SK-N-SH (cell line): ENCODE data around the gene PPP6R2. TPM values are rescaled to one million over a fixed set of nuclear protein-coding genes. Genes with fewer than 3 reads are reported as not detected.
A peak's percentile ranks its signal among the peaks of the same experiment; 100 is the strongest.

Source experiments
- CTCF ChIA-PET: fragments of 300-600, 350-600 bp; formaldehyde crosslinking; extraction: SDS; loops from one replicate; lab custom pipeline; 2021; lab: Yijun Ruan, JAX
- POLR2A ChIA-PET: fragments of 350-600 bp; sonication (Branson Sonifier 250); formaldehyde crosslinking; extraction: SDS; loops from one replicate; lab custom pipeline; 2020; ENCODE audit warnings: antibody characterized with exemption, inconsistent platforms; lab: Yijun Ruan, JAX
- DNase-seq: peaks from one replicate; pipeline ENCODE4 v3.0.0; 2012
- H2AFZ ChIP-seq: fragments of 200-600 bp; sonication (generic); 2 replicates; pipeline ENCODE4 v1.8.1; 2016; ENCODE audit warnings: antibody characterized with exemption, mild to moderate bottlenecking, low read depth
- H3F3A ChIP-seq: fragments of 200-600 bp; sonication (generic); replicated peaks from 2 replicates; pipeline ENCODE3; 2016; ENCODE audit warnings: antibody characterized with exemption, mild to moderate bottlenecking; ENCODE audit not compliant: insufficient read depth
- H3K27ac ChIP-seq, 2 experiments: fragments of 200-500 bp in 1 of 2; fragments of 200-600 bp in 1 of 2; sonication (Bioruptor generic) in 1 of 2; sonication (generic), shearing (Covaris generic) in 1 of 2; 2 replicates each; pipeline versions ENCODE4 v1.5.1 to v1.6.1; 2014 to 2016; ENCODE audit warnings: low read depth in 2 of 2, inconsistent platforms in 1 of 2, low read length in 1 of 2, mild to moderate bottlenecking in 1 of 2, mixed read lengths in 1 of 2
- H3K27me3 ChIP-seq: fragments of 200-600 bp; sonication (generic), shearing (Covaris generic); 2 replicates; pipeline ENCODE4 v1.6.1; 2016; ENCODE audit warnings: mixed run types; ENCODE audit not compliant: insufficient read depth
- H3K36me3 ChIP-seq, 2 experiments: fragments of 200-500 bp in 1 of 2; fragments of 200-600 bp in 1 of 2; sonication (Bioruptor generic) in 1 of 2; sonication (generic) in 1 of 2; replicated peaks in 1 of 2; 2 replicates each; pipeline versions ENCODE3 to v1.5.1; 2014 to 2016; ENCODE audit warnings: low read length in 1 of 2, mild to moderate bottlenecking in 1 of 2; ENCODE audit not compliant: insufficient read depth in 2 of 2, control insufficient read depth in 1 of 2
- H3K4me1 ChIP-seq, 2 experiments: fragments of 200-500 bp in 1 of 2; fragments of 200-600 bp in 1 of 2; sonication (Bioruptor generic) in 1 of 2; sonication (generic), shearing (Covaris generic) in 1 of 2; 2 replicates each; pipeline versions ENCODE4 v1.5.1 to v1.6.1; 2014 to 2016; ENCODE audit warnings: low read depth in 1 of 2, low read length in 1 of 2, mixed run types in 1 of 2; ENCODE audit not compliant: insufficient read depth in 2 of 2, control insufficient read depth in 1 of 2
- H3K4me2 ChIP-seq: fragments of 200-600 bp; sonication (generic), shearing (Covaris generic); 2 replicates; pipeline ENCODE4 v1.6.1; 2017; ENCODE audit warnings: mixed run types
- H3K4me3 ChIP-seq, 2 experiments: fragments of 200-500 bp in 1 of 2; fragments of 200-600 bp in 1 of 2; sonication (Bioruptor generic) in 1 of 2; sonication (generic), shearing (Covaris generic) in 1 of 2; 2 replicates each; pipeline versions ENCODE4 v1.5.1 to v1.8.1; 2014 to 2016; ENCODE audit warnings: low read depth in 2 of 2, inconsistent platforms in 1 of 2, low read length in 1 of 2, mild to moderate bottlenecking in 1 of 2, mixed read lengths in 1 of 2, moderate library complexity in 1 of 2
- H3K79me2 ChIP-seq: fragments of 200-600 bp; sonication (generic); 2 replicates; pipeline ENCODE4 v1.8.1; 2017; ENCODE audit warnings: mild to moderate bottlenecking; ENCODE audit not compliant: insufficient read depth
- H3K9ac ChIP-seq: fragments of 200-600 bp; sonication (generic); 2 replicates; pipeline ENCODE4 v1.6.1; 2017; ENCODE audit warnings: mixed run types
- H3K9me2 ChIP-seq: fragments of 200-600 bp; sonication (generic); 2 replicates; pipeline ENCODE4 v1.6.1; 2017; ENCODE audit warnings: mixed run types
- H3K9me3 ChIP-seq: fragments of 200-600 bp; sonication (generic); 2 replicates; pipeline ENCODE4 v1.6.1; 2017; ENCODE audit warnings: mixed run types, mild to moderate bottlenecking, moderate library complexity
- H4K20me1 ChIP-seq: fragments of 200-600 bp; sonication (generic); 2 replicates; pipeline ENCODE4 v1.6.1; 2017; ENCODE audit warnings: mild to moderate bottlenecking, mixed run types; ENCODE audit not compliant: insufficient read depth
- CHD2 ChIP-seq: fragments of 150-350 bp; IDR thresholded peaks from 2 replicates; pipeline ENCODE4 v1.6.1; 2018; ENCODE audit warnings: low read length; ENCODE audit not compliant: partially characterized antibody
- ELF1 ChIP-seq: IDR thresholded peaks from 2 replicates; pipeline ENCODE4 v1.4.0; 2012
- EP300 ChIP-seq, 2 experiments: IDR thresholded peaks; 2 replicates each; pipeline versions ENCODE4 v1.4.0 to v1.6.1; 2012; ENCODE audit warnings: borderline replicate concordance in 1 of 2, low read depth in 1 of 2, low read length in 1 of 2
- FOSL2 ChIP-seq: IDR thresholded peaks from 2 replicates; pipeline ENCODE4 v1.4.0; 2012; ENCODE audit warnings: low read depth, mild to moderate bottlenecking, moderate library complexity, borderline replicate concordance
- FOXM1 ChIP-seq: IDR thresholded peaks from 2 replicates; pipeline ENCODE4 v1.4.0; 2012; ENCODE audit warnings: low read depth, mild to moderate bottlenecking
- JUND ChIP-seq: IDR thresholded peaks from 2 replicates; pipeline ENCODE4 v1.4.0; 2012
- NRF1 ChIP-seq: IDR thresholded peaks from 2 replicates; pipeline ENCODE4 v1.6.1; 2012; ENCODE audit warnings: low read depth, mild to moderate bottlenecking, low read length
- PBX3 ChIP-seq: IDR thresholded peaks from 2 replicates; pipeline ENCODE4; 2012
- POLR2AphosphoS5 ChIP-seq: IDR thresholded peaks from 2 replicates; pipeline ENCODE4 v1.6.1; 2012; ENCODE audit warnings: low read depth, low read length
- RAD21 ChIP-seq: IDR thresholded peaks from 2 replicates; pipeline ENCODE4 v1.6.1; 2012; ENCODE audit warnings: mild to moderate bottlenecking, low read length
- RCOR1 ChIP-seq: fragments of 150-350 bp; IDR thresholded peaks from 2 replicates; pipeline ENCODE4 v1.6.1; 2017; ENCODE audit warnings: antibody characterized with exemption, low read length
- REST ChIP-seq: IDR thresholded peaks from 2 replicates; pipeline ENCODE4 v1.6.1; 2012; ENCODE audit warnings: mild to moderate bottlenecking, low read depth, low read length, moderate library complexity
- SIN3A ChIP-seq: IDR thresholded peaks from 2 replicates; pipeline ENCODE4 v1.6.1; 2012; ENCODE audit warnings: low read depth, mild to moderate bottlenecking, low read length, moderate library complexity, borderline replicate concordance
- TAF1 ChIP-seq: IDR thresholded peaks from 2 replicates; pipeline ENCODE4 v1.6.1; 2012; ENCODE audit warnings: low read depth, mild to moderate bottlenecking, low read length, moderate library complexity, borderline replicate concordance
- TCF12 ChIP-seq: IDR thresholded peaks from 2 replicates; pipeline ENCODE4 v1.4.0; 2012
- USF1 ChIP-seq: IDR thresholded peaks from 2 replicates; pipeline ENCODE4 v1.4.0; 2012; ENCODE audit warnings: low read depth, borderline replicate concordance
- WGBS: methylation state at CpG from one replicate; pipeline ENCODE4 v1.1.6; 2017; ENCODE audit warnings: low lambda C conversion rate; 5-methylcytosine and 5-hydroxymethylcytosine counted together
- polyA plus RNA-seq, 3 experiments: library from polyadenylated mRNA; depleted of rRNA; stranded (reverse); fragments of >200 nt; gene quantifications; 2 replicates each; pipeline ENCODE4 v1.2.3, GENCODE V29; 2012

The PPP6R2 gene
- polyA plus RNA-seq, 1 of the 3 experiments (the other 2 are of a cell fraction) = 45.7 TPM

- Histone ChIP-seq H3K9me2 (no peaks in the 10 kb centered on the region), H3K4me2 (no peak overlapping the region), H3K79me2 (no peaks in the 10 kb centered on the region), H3K4me3 (no peak overlapping the region), H3K4me1 (no peaks in the 10 kb centered on the region), H3K27me3 (no peaks in the 10 kb centered on the region), H4K20me1 (no peaks in the 10 kb centered on the region), H2AFZ (no peak overlapping the region), H3K9ac (no peak overlapping the region), H3K9me3 (no peaks in the 10 kb centered on the region), H3K27ac (no peak overlapping the region), H3K36me3 (no peaks in the 10 kb centered on the region), H3F3A (no peaks in the 10 kb centered on the region)
- no peak for TF ChIP-seq ELF1
- TF ChIP-seq PBX3 = no peak
- no peak for TF ChIP-seq CHD2
- no peak for TF ChIP-seq REST
- no peak for TF ChIP-seq FOXM1
- TF ChIP-seq POLR2AphosphoS5 = no peak
- no peak for TF ChIP-seq EP300 (IDR thresholded peaks at IDR 0.05; ENCODE audit: borderline replicate concordance in 1 of 2, low read depth in 1 of 2, low read length in 1 of 2)
- no peak for TF ChIP-seq RCOR1
- TF ChIP-seq TAF1 = no peak
- TF ChIP-seq RAD21 = no peak
- TF ChIP-seq SIN3A = no peak
- TF ChIP-seq JUND = no peak
- no peak for TF ChIP-seq USF1
- no peak for TF ChIP-seq NRF1
- TF ChIP-seq FOSL2 = no peak
- no peak for TF ChIP-seq TCF12
- ChIA-PET POLR2A (interaction anchor here (0.7 to 1.2 kb wide), 2 partner anchors 10 to 271 kb away, joined by 3 to 6 read pairs; no protein-coding TSS in a partner anchor), CTCF (interaction anchor here (0.8 to 2.7 kb wide), 4 partner anchors 12 to 27 kb away, joined by 3 to 17 read pairs (median 8); partner anchors contain the start of gene DENND6B)
- 90% methylated on average over 12 of the region's 33 CpGs for WGBS
- peak; percentile 22 for DNase-seq
These were observed 28.5 kb upstream of the PPP6R2 start for GRCh38 chr22:50314455-50315288.
